Duodenal mucosa (tissue), 2 donors: Measurements from ENCODE around the gene ADNP2.

Experiments used
- H3K27ac ChIP-seq: one replicate; pipeline ENCODE4 v1.7.0; 2013; ENCODE audit warnings: low read depth, low read length
- H3K27me3 ChIP-seq, 2 donors: one replicate each; pipeline ENCODE4 v1.7.0; 2013; ENCODE audit warnings: low read length in 2 of 2, control low read depth in 1 of 2; ENCODE audit not compliant: insufficient read depth in 2 of 2, control insufficient read depth in 1 of 2
- H3K36me3 ChIP-seq, 2 donors: one replicate each; pipeline ENCODE4 v1.7.0; 2013; ENCODE audit warnings: low read length in 2 of 2, control low read depth in 1 of 2; ENCODE audit not compliant: insufficient read depth in 2 of 2, control insufficient read depth in 1 of 2
- H3K4me1 ChIP-seq, 2 donors: one replicate each; pipeline ENCODE4 v1.7.0; 2013; ENCODE audit warnings: low read length in 2 of 2, control low read depth in 1 of 2; ENCODE audit not compliant: insufficient read depth in 2 of 2, control insufficient read depth in 1 of 2
- H3K4me3 ChIP-seq, 2 donors: one replicate each; pipeline ENCODE4 v1.7.0; 2013; ENCODE audit warnings: low read length in 2 of 2, low read depth in 1 of 2
- H3K9ac ChIP-seq, 2 donors: one replicate each; pipeline ENCODE4 v1.7.0; 2013; ENCODE audit warnings: low read length in 2 of 2, low read depth in 1 of 2
- H3K9me3 ChIP-seq, 2 donors: one replicate each; pipeline ENCODE4 v1.7.0; 2013; ENCODE audit warnings: low read length in 2 of 2, control low read depth in 1 of 2; ENCODE audit not compliant: control insufficient read depth in 1 of 2

The ADNP2 gene

DNA sequence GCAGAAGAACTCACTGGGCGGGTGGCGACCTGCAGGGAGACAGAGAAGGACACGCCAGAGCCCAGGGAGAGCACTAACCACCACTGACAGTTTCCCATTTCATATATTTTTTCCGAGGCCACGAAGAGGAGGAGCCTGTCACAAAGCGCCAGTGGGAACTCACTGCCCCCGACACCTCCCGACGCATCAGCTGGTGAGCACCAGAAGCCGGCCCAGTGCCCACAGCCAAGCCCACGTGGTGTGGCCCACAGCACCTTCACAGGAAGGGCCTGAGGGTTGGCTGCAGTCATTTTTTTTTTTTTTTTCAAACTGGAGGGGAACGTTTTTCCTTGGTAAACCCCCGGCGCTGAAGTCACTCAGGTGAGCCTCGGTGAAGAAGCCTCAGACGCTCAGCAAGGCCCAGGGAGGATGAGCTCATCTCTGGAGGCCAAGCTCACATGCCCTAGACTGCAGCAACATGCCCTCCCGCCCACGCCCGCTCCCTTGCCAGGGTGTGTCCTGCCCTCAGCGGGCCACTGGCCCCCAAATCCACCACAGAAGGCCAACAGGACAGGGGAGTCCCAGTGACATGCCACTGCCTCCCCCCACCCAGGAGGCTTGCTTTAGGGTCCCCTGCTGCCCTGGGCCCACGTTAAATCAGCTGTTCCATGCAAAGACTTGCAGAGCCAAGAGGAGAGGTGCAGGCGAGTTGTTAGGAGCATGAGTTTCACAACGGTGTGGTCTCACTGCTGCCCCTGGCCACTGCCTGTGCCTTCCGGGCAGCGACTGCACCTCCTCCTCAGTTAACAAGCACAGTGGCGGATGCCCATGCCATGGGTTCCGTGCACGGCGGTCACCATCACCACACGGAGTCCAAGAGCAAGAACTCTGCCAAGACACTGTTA, 70.1 kb downstream of the ADNP2 start:
- no peak overlapping the region for H3K9ac ChIP-seq
- no peaks in the 10 kb centered on the region for H3K9me3 ChIP-seq
- H3K4me1 ChIP-seq, result no peaks in the 10 kb centered on the region
- H3K27ac ChIP-seq, result no peak overlapping the region
- no peaks in the 10 kb centered on the region for H3K36me3 ChIP-seq
- no peak overlapping the region for H3K4me3 ChIP-seq
- H3K27me3 ChIP-seq, result no peaks in the 10 kb centered on the region

DNA sequence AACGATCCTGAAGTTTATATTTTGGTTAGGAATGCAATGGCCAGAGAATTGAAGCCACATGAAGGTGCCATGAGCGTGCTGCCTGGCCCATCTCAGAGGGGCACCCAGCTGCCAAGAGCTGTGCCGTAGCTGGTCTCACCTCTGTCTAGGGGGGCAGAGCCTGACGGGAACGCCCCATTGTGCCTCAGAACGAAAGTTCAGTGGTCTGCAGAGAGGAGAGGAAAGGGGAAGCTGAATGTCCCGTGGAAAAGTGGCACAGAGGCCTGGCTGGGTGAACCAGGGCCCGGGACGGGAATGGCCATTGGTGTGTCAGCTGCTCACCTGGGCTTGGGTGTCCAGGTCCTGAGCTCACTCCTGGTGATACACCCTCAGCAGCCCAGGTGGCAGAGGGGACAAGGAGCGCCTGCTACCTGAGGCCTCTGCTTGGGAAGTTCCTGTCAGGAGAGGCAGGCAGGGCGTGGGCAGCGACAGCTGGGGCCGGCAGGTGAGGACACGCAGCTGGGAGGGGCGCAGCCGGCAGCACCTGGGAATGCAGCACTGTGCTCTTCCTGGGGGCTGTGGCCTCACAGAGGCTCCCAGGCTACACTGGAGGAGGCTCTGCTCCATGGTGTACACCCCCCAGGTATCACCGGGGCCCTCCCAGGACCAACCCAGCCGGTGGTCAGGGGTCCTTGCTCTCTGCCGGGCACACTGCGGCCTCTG, 70.9 kb downstream of the ADNP2 start:
- Histone ChIP-seq H3K4me3 (no peak overlapping the region), H3K27ac (no peak overlapping the region), H3K4me1 (no peaks in the 10 kb centered on the region)

DNA sequence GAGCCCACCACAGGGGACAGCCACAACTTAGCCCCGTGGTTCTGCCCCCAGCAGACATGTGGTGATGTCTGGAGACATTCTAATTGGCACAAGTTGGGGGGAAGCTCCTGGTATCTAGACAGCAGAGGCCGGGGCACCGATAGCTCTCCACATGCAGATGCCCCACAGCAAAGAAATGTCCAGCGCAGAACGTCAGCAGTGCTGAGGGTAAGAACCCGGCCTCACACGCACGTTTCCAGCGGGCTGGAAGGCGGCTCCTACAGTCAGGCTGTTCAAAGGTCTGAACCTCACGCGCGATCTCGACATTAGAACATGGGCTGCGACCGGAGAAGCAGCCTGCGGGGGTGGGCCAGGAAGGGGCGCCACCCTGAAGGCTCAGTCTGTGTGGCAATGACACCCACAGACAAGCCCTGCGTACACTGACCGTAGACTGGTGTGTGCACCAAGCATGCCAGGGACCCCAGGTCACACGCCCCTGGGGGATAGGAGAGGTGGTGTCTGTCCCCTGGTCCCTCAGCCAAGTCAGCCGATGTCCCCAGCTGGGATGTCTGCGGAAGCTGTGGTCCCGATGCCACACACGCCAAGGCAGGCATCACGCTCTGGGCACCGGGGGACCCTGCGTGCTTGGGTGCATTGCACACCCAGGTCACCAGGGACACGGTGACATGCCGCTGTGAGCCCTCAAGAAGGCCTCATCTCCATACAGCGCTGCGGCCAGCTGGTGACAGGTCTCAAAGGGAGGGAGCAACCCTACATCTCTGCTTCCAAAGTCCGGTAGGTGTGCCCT, 71.9 kb downstream of the ADNP2 start:
- Histone ChIP-seq H3K4me3 (no peak overlapping the region), H3K9me3 (peaks cover 0 to 1% of the 10 kb centered on the region in 2 donors), H3K36me3 (no peaks in the 10 kb centered on the region), H3K9ac (no peak overlapping the region), H3K4me1 (no peaks in the 10 kb centered on the region), H3K27ac (no peak overlapping the region), H3K27me3 (no peaks in the 10 kb centered on the region)

More for the DNA sequence above, 70.9 kb downstream of the ADNP2 start:
- Histone ChIP-seq H3K27me3 (no peaks in the 10 kb centered on the region), H3K9me3 (no peaks in the 10 kb centered on the region), H3K9ac (no peak overlapping the region), H3K36me3 (no peaks in the 10 kb centered on the region)

DNA sequence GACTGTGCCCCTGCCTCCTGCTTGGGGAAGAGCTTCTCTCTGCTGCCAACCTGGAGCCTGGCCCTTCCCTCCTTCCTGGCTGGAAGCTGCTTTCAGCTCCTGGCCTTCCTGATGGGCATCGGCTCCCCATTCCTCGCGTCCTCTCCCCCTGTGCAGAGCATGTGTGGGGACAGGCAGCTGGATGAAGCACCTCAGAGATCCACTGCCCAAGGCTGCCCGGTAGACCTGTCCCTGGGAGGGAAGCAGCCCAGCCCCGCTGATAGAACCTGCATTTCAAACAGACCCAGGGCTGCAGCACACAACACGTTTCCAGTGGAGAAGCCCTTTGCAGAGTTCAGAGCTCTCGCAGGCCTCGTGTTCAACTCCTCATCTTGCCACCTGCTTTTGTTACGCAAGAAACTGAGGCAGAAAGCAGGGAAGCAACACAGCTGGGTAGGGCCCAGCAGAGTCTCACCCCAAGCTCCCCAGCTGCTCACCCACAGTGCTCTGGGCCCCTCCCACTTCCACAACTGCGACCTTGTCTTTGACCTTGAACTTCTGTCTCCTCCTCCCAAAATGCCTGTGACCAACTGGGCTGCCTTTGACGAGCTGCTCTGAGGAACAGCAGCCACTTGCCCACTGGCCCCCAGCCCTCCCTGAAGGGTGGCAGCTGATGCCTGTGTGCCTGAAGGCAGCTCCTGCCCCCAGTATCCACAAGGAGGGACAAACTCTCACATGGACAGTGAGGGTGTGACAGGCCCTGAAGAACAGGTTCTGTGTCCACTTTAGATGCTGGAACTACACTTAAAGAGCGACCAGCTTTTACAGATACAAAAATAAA, 72.8 kb downstream of the ADNP2 start:
- no peak overlapping the region for H3K27ac ChIP-seq
- H3K36me3 ChIP-seq, result no peaks in the 10 kb centered on the region
- no peaks in the 10 kb centered on the region for H3K27me3 ChIP-seq
- H3K9me3 ChIP-seq, result peaks cover 0 to 4% of the 10 kb centered on the region in 2 donors
- no peak overlapping the region for H3K9ac ChIP-seq
- H3K4me1 ChIP-seq, result no peaks in the 10 kb centered on the region
- H3K4me3 ChIP-seq, result no peak overlapping the region

DNA sequence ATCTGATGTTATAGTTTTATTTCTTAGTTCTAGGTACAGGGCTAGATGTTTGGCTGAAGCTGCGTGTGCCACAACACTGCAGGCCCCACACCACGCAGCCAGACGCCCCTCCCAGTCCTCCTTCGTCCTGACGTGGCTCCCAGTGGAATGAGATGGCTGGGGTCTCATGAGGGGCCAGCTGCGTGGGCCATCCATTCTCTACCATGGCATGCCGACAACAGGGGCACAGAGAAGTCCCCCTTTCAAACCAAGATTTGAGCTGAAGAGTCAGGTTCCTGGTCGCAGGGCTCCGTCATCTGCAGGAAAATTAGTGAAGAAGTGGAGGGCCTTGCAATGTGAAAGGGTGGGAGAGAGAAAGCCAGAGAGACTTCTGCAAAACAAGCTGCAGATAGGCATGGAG, 73.8 kb downstream of the ADNP2 start:
- Histone ChIP-seq H3K4me1 (no peaks in the 10 kb centered on the region), H3K36me3 (no peaks in the 10 kb centered on the region), H3K9me3 (peaks cover 0 to 4% of the 10 kb centered on the region in 2 donors), H3K9ac (no peak overlapping the region), H3K27ac (no peak overlapping the region), H3K27me3 (no peaks in the 10 kb centered on the region), H3K4me3 (no peak overlapping the region)

DNA sequence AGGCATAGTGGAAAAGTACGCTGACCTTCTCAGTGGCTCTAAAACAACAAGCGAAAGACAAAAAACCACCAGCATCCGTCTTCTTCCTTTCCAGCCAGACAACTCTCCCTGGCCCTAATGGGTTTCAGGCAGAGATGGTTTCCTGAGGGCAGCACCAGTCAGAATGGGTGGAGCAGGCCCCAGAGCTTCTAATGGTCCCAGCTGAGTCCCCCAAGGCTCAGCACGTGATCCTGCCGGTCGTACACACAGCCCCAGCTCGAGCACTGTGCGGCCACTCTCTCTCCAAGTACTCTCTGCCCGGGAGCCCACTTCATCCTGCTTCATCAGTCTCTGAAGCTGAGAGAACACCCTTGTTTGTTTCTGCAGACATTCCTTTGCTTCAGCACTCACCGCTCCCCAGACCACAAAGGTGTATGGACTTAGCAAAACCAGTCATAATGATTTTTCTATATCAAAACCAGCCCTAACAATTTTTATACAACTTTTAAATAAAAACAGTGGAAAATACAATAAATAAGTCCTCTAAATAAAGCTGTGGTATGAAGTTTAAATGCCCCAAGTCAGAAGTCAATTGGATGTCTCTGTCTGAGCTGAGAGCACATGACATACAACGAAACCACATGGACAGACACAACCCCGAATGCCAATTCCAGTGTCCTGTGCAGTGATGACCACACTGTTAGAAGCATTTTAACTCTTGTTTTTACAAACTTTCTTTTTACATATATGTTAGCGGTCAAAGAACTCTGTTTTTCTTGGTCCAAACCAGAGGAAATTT, 74.4 kb downstream of the ADNP2 start:
- H3K27me3 ChIP-seq, result no peaks in the 10 kb centered on the region
- no peaks in the 10 kb centered on the region for H3K4me1 ChIP-seq
- no peak overlapping the region for H3K9ac ChIP-seq
- no peak overlapping the region for H3K27ac ChIP-seq
- H3K4me3 ChIP-seq, result no peak overlapping the region
- no peaks in the 10 kb centered on the region for H3K36me3 ChIP-seq
- peaks cover 0 to 4% of the 10 kb centered on the region in 2 donors for H3K9me3 ChIP-seq

DNA sequence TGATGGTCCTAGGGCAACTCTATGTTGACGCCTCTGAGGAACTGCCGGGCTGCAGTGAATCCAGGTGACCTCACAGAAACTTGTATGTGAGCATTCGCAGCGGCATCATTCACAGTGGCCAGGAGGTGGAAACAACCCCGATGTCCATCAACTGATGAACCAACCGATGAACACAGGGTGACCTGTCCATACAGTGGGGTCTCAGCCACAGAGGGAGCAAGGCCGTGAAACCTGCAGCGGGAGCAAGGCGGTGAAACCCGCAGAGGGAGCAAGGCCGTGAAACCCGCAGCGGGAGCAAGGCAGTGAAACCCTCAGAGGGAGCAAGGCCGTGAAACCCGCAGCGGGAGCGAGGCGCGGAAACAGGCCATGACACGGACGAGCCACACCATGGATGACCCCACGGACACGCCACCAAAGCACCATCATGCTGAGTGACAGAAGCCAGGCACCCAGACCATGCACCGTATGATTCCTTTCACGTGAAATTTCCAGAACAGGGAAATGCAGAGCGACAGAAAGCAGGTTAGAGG, 75.2 kb downstream of the ADNP2 start:
- Histone ChIP-seq H3K4me1 (no peaks in the 10 kb centered on the region), H3K36me3 (no peaks in the 10 kb centered on the region), H3K9me3 (peaks cover 0 to 4% of the 10 kb centered on the region in 2 donors), H3K9ac (no peak overlapping the region), H3K27me3 (no peaks in the 10 kb centered on the region), H3K27ac (no peak overlapping the region), H3K4me3 (no peak overlapping the region)

DNA sequence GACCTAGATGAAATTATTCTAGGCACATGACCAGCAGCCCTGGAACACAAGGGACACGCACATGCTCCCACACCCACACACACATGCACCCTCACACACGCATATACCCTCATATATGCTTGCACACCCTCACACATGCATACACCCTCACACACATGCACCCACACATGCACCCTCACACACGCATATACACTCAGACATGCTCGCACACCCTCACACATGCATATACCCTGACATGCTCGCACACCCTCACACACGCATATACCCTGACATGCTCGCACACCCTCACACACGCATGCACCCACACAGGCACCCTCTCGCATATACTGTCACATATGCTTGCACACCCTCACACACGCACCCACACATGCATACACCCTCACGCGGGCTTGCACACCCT, 76.5 kb downstream of the ADNP2 start:
- no peaks in the 10 kb centered on the region for H3K4me1 ChIP-seq

More for the DNA sequence above, 76.5 kb downstream of the ADNP2 start:
- H3K4me3 ChIP-seq, result no peak overlapping the region
- H3K9ac ChIP-seq, result no peak overlapping the region
- peaks cover 0 to 4% of the 10 kb centered on the region in 2 donors for H3K9me3 ChIP-seq
- no peaks in the 10 kb centered on the region for H3K36me3 ChIP-seq
- H3K27me3 ChIP-seq, result no peaks in the 10 kb centered on the region
- no peak overlapping the region for H3K27ac ChIP-seq
